ENCODE results near the gene POLD1. TPM values are rescaled to one million over a fixed set of nuclear protein-coding genes. Genes with fewer than 3 reads are reported as not detected.

POLD1 gene
- total and polyA plus RNA-seq, 7 experiments from 2014 or later, result 26.0 to 110 (median 40.8) TPM

DNA sequence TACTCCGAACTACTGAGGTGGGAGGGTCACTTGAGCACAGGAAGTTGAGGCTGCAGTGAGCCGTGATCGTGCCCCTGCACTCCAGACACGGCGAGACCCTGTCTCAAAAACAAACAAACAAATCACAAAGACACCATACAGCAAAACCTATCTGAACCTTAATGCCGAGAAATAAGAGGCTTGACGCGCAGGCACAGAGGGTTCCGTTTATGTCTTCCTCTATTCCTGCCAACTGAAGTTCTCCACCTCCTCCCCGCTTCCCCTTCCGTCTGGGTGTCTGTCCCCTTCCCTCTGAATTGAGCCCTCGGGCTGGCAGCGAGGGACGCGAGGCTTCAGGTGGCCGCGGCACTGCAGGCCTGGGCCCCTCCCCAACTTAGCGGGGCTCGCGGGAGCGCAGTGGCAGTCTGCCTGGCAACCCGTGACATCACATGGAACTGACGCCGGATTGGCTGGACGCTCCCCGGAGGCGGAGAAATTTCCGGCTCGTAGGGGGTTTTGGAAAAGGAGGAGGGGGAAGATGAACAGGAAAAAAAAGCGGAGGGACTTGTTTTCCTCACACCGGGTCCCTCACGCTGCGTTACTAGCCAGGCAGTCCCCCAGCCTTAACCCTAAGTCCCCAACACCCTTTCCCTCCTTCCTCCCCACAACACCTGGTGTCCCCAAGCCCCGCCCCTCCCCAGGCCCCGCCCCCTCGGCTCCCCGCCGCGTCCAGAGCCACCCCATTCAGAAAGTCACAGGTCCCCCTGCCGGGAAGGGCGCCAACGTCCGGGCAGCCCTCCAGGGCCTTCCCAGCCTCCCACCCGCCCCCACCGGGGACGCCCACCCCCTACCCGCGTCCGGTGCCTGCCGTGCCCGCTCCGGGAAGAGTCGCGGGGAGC is 47.4 kb downstream of the POLD1 start:
- ChIA-PET CTCF (interaction anchor here (0.6 kb wide), 1 partner anchor 65 kb away, joined by 6 read pairs; no protein-coding TSS in a partner anchor), POLR2A (interaction anchor here (1.4 kb wide), 1 partner anchor 56 kb away, joined by 3 read pairs; the partner anchor contains the start of gene NR1H2)
- Mint-ChIP-seq H3K36me3 (no peaks in the 10 kb centered on the region), H3K4me1 (peaks cover 0 to 23% (median 16%) of the 10 kb centered on the region in 7 donors), H3K27me3 (peaks cover 0 to 19% (median 12%) of the 10 kb centered on the region in 5 donors), H3K27ac (peak overlapping the region; percentile 61 to 94 (median 90)), H3K9me3 (no peaks in the 10 kb centered on the region), H3K4me3 (peak overlapping the region; percentile 87 to 100 (median 92))
- intact Hi-C loops (cut with micrococcal nuclease), result loop anchor here (1.0 to 5.0 kb wide), 7 partner anchors 30 to 80 kb away; partner anchors contain the start of genes EMC10 (in 2 of the 2), GARIN5A (in 2 of the 2), JOSD2 (in 2 of the 2) and POLD1 (in 2 of the 2)
- ATAC-seq (peak; percentile 93), DNase-seq (peak; percentile 80 to 95 (median 89))
- Histone ChIP-seq H3K36me3 (ENCODE audit: control insufficient read depth in 2 of 3, insufficient read depth in 3 of 3, low read length in 3 of 3) (no peaks in the 10 kb centered on the region), H3K27me3 (ENCODE audit: control insufficient read depth in 2 of 2, insufficient read depth in 2 of 2, low read length in 2 of 2) (no peaks in the 10 kb centered on the region), H3K9me3 (ENCODE audit: control insufficient read depth in 2 of 3, low read length in 3 of 3) (no peaks in the 10 kb centered on the region), H3K4me3 (ENCODE audit: low read length) (peak overlapping the region; percentile 61), H3K4me1 (ENCODE audit: control insufficient read depth in 2 of 2, insufficient read depth in 2 of 2, low read length in 2 of 2) (peaks cover 0 to 12% of the 10 kb centered on the region in 2 donors), H3K27ac (ENCODE audit: low read depth, low read length) (peak overlapping the region; percentile 73)

- ChIA-PET CTCF (interaction anchor here (0.6 kb wide), 1 partner anchor 66 kb away, joined by 6 read pairs; no protein-coding TSS in a partner anchor), POLR2A (interaction anchor here (1.4 kb wide), 1 partner anchor 57 kb away, joined by 3 read pairs; the partner anchor contains the start of gene NR1H2)
- Histone ChIP-seq H3K27ac (ENCODE audit: low read depth, low read length) (peak within 1 kb of the TSS; percentile 73), H3K4me3 (ENCODE audit: low read length) (peak within 1 kb of the TSS; percentile 61), H3K9me3 (ENCODE audit: control insufficient read depth in 2 of 3, low read length in 3 of 3) (no peaks in the 10 kb centered on the region), H3K27me3 (ENCODE audit: control insufficient read depth in 2 of 2, insufficient read depth in 2 of 2, low read length in 2 of 2) (no peaks in the 10 kb centered on the region), H3K4me1 (ENCODE audit: control insufficient read depth in 2 of 2, insufficient read depth in 2 of 2, low read length in 2 of 2) (peaks cover 0 to 12% of the 10 kb centered on the region in 2 donors), H3K36me3 (ENCODE audit: control insufficient read depth in 2 of 3, insufficient read depth in 3 of 3, low read length in 3 of 3) (no peaks in the 10 kb centered on the region)
- ATAC-seq, result no peak
- Mint-ChIP-seq H3K9me3 (no peaks in the 10 kb centered on the region), H3K27me3 (peaks cover 0 to 19% (median 12%) of the 10 kb centered on the region in 5 donors), H3K36me3 (no peaks in the 10 kb centered on the region), H3K4me1 (peaks cover 0 to 23% (median 16%) of the 10 kb centered on the region in 7 donors), H3K27ac (peak within 1 kb of the TSS; percentile 61 to 94 (median 89)), H3K4me3 (peak within 1 kb of the TSS; percentile 87 to 100 (median 92))
- intact Hi-C loops (cut with micrococcal nuclease), result loop anchor here in 1 of 2 donors (5.0 kb wide), 1 partner anchor 50 kb away; the partner anchor contains the start of gene POLD1
- DNase-seq, result peak in 1 of 9 donors; percentile 36
These were observed 48.3 kb downstream of the POLD1 start, which contains the start of gene MYBPC2 for GRCh38 chr19:50432221-50433028. TSS of gene MYBPC2 (plus strand) at chr19:50432892. CDS start at chr19:50432954, 62 bp downstream.

- no peak for ATAC-seq
- Histone ChIP-seq H3K4me3 (ENCODE audit: low read length) (no peak overlapping the region), H3K27me3 (ENCODE audit: control insufficient read depth in 2 of 2, insufficient read depth in 2 of 2, low read length in 2 of 2) (no peaks in the 10 kb centered on the region), H3K9me3 (ENCODE audit: control insufficient read depth in 2 of 3, low read length in 3 of 3) (no peaks in the 10 kb centered on the region), H3K4me1 (ENCODE audit: control insufficient read depth in 2 of 2, insufficient read depth in 2 of 2, low read length in 2 of 2) (peaks cover 0 to 6% of the 10 kb centered on the region in 2 donors), H3K27ac (ENCODE audit: low read depth, low read length) (no peak overlapping the region), H3K36me3 (ENCODE audit: control insufficient read depth in 2 of 3, insufficient read depth in 3 of 3, low read length in 3 of 3) (no peaks in the 10 kb centered on the region)
- POLR2A ChIA-PET, result interaction anchor here (1.4 kb wide), 1 partner anchor 58 kb away, joined by 3 read pairs; the partner anchor contains the start of gene NR1H2
- Mint-ChIP-seq H3K27me3 (peaks cover 0 to 23% (median 16%) of the 10 kb centered on the region in 5 donors), H3K36me3 (no peaks in the 10 kb centered on the region), H3K4me3 (peak overlapping the region; percentile 38 to 93 (median 75)), H3K4me1 (peaks cover 0 to 22% (median 16%) of the 10 kb centered on the region in 7 donors), H3K9me3 (no peaks in the 10 kb centered on the region), H3K27ac (peak overlapping the region in 2 of 9 donors; percentile 56 to 82)
- no peak for DNase-seq
- CTCF ChIA-PET, result no interaction called here
- intact Hi-C loops (cut with micrococcal nuclease), result loop anchor here in 1 of 2 donors (5.0 kb wide), 1 partner anchor 51 kb away; the partner anchor contains the start of gene POLD1
These were observed 49.3 kb downstream of the POLD1 start for GRCh38 chr19:50433201-50434180.

GRCh38 chr19:50434525-50434924 is 50.4 kb downstream of the POLD1 start:
- Mint-ChIP-seq H3K36me3 (no peaks in the 10 kb centered on the region), H3K9me3 (no peaks in the 10 kb centered on the region), H3K27me3 (peaks cover 0 to 22% (median 16%) of the 10 kb centered on the region in 5 donors), H3K4me1 (peaks cover 0 to 16% (median 11%) of the 10 kb centered on the region in 7 donors), H3K4me3 (peak overlapping the region in 1 of 10 donors; percentile 7), H3K27ac (no peak overlapping the region)
- H3K4me3 ChIP-seq (ENCODE audit: low read length), result no peak overlapping the region
- DNase-seq, result no peak
- CTCF ChIA-PET, result no interaction called here
- POLR2A ChIA-PET, result no interaction called here
- no peaks in the 10 kb centered on the region for H3K36me3 ChIP-seq (ENCODE audit: control insufficient read depth in 2 of 3, insufficient read depth in 3 of 3, low read length in 3 of 3)
- H3K27me3 ChIP-seq (ENCODE audit: control insufficient read depth in 2 of 2, insufficient read depth in 2 of 2, low read length in 2 of 2), result no peaks in the 10 kb centered on the region
- intact Hi-C loops (cut with micrococcal nuclease), result loop anchor here in 1 of 2 donors (5.0 kb wide), 1 partner anchor 52 kb away; the partner anchor contains the start of gene POLD1
- H3K9me3 ChIP-seq (ENCODE audit: control insufficient read depth in 2 of 3, low read length in 3 of 3), result no peaks in the 10 kb centered on the region
- H3K4me1 ChIP-seq (ENCODE audit: control insufficient read depth in 2 of 2, insufficient read depth in 2 of 2, low read length in 2 of 2), result peaks cover 0 to 6% of the 10 kb centered on the region in 2 donors
- no peak overlapping the region for H3K27ac ChIP-seq (ENCODE audit: low read depth, low read length)
- no peak for ATAC-seq

- Histone ChIP-seq H3K36me3 (ENCODE audit: control insufficient read depth in 2 of 3, insufficient read depth in 3 of 3, low read length in 3 of 3) (no peaks in the 10 kb centered on the region), H3K9me3 (ENCODE audit: control insufficient read depth in 2 of 3, low read length in 3 of 3) (no peaks in the 10 kb centered on the region), H3K4me1 (ENCODE audit: control insufficient read depth in 2 of 2, insufficient read depth in 2 of 2, low read length in 2 of 2) (peaks cover 0 to 6% of the 10 kb centered on the region in 2 donors), H3K4me3 (ENCODE audit: low read length) (no peak overlapping the region), H3K27me3 (ENCODE audit: control insufficient read depth in 2 of 2, insufficient read depth in 2 of 2, low read length in 2 of 2) (no peaks in the 10 kb centered on the region), H3K27ac (ENCODE audit: low read depth, low read length) (no peak overlapping the region)
- DNase-seq (no peak), ATAC-seq (no peak)
- POLR2A ChIA-PET, result no interaction called here
- Mint-ChIP-seq H3K36me3 (no peaks in the 10 kb centered on the region), H3K4me1 (peaks cover 0 to 16% (median 11%) of the 10 kb centered on the region in 7 donors), H3K27me3 (peaks cover 0 to 23% (median 16%) of the 10 kb centered on the region in 5 donors), H3K27ac (no peak overlapping the region), H3K4me3 (no peak overlapping the region), H3K9me3 (no peaks in the 10 kb centered on the region)
- intact Hi-C loops (cut with micrococcal nuclease), result no loop called here
- CTCF ChIA-PET, result no interaction called here
These were observed 51.1 kb downstream of the POLD1 start for GRCh38 chr19:50435221-50435620.

All from naive thymus-derived CD4-positive, alpha-beta T cell (primary cell).